Keratinocyte (primary cell): ENCODE data around the gene PLPP1.

Source experiments
- EZH2 ChIP-seq: IDR thresholded peaks from one replicate; pipeline ENCODE4 v1.6.1; 2012; ENCODE audit warnings: inconsistent platforms, mild to moderate bottlenecking, low read length, moderate library complexity
- TF ChIP-seq, protein P1 (sequence below), 3 experiments: IDR thresholded peaks in 1 of 3; conservative IDR thresholded peaks in 1 of 3; optimal IDR thresholded peaks in 1 of 3; 2 replicates in 2 of 3; 3 replicates in 1 of 3; pipeline versions ENCODE3 to v1.5.1; 2011; ENCODE audit warnings: low read length in 3 of 3, mild to moderate bottlenecking in 3 of 3, moderate library complexity in 2 of 3, control low read depth in 1 of 3, inconsistent platforms in 1 of 3; ENCODE audit not compliant: insufficient read depth in 2 of 3; ENCODE audit errors: extremely low read depth in 1 of 3

DNA sequence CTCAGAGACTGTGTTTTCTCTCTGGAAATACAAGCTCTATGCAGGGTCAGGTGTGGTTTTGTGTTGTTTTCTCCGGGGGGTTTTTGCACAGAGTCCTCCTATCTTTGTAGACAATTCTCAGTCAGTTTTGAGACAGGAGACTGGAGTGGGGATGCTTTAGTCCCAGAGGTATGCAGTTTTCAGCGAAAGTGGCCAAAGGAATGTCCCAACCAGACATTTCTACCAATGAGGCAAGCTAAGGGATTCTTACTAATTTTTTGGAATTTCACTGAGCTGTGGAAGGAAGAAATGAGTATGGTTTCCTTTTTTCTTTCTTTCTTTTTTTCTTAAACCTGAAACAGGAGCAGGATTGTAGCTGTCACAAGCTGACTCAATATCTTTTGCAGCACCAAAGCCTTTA lies 35.3 kb upstream of the PLPP1 start:
- TF ChIP-seq, protein P1, sequence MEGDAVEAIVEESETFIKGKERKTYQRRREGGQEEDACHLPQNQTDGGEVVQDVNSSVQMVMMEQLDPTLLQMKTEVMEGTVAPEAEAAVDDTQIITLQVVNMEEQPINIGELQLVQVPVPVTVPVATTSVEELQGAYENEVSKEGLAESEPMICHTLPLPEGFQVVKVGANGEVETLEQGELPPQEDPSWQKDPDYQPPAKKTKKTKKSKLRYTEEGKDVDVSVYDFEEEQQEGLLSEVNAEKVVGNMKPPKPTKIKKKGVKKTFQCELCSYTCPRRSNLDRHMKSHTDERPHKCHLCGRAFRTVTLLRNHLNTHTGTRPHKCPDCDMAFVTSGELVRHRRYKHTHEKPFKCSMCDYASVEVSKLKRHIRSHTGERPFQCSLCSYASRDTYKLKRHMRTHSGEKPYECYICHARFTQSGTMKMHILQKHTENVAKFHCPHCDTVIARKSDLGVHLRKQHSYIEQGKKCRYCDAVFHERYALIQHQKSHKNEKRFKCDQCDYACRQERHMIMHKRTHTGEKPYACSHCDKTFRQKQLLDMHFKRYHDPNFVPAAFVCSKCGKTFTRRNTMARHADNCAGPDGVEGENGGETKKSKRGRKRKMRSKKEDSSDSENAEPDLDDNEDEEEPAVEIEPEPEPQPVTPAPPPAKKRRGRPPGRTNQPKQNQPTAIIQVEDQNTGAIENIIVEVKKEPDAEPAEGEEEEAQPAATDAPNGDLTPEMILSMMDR (optimal IDR thresholded peaks at IDR 0.05 in 1 of 3, IDR thresholded peaks at IDR 0.05 in 1 of 3, conservative IDR thresholded peaks at IDR 0.05 in 1 of 3; ENCODE audit: extremely low read depth in 1 of 3, insufficient read depth in 2 of 3, low read length in 3 of 3) = no peak
- TF ChIP-seq EZH2 = no peak
